ENCODE measurements around the gene SLC38A6. TPM values are rescaled to one million over a fixed set of nuclear protein-coding genes. Genes with fewer than 3 reads are reported as not detected.

Gene SLC38A6
- total and polyA plus RNA-seq, 2 experiments from 2014 or later, result 11.9 to 23.2 TPM

DNA sequence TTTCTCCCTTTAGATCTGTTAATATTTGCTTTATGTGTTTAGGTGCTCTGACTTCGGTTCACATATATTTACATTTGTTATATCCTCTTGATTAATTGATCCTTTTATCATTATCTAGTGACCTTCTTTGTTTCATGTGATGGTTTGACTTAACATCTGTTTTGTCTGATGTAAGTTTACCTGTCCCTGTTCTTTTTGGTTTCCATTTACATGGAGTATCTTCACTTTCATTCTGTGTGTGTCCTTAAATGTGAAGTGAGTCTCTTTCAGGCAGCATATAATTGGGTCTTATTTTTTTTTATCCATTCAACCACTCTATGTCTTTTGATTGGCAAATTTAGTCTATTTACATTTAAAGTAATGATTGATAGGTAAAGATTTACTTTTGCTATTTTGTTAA lies 24.4 kb upstream of the SLC38A6 start (continued):
- TF ChIP-seq REST (IDR thresholded peaks at IDR 0.05; ENCODE audit: unreplicated experiment) (no peak), CREB1 (CRISPR knock-in tag; IDR thresholded peaks at IDR 0.05; ENCODE audit: low read depth) (no peak), ZNF462 (CRISPR knock-in tag; IDR thresholded peaks at IDR 0.05) (no peak), NANOG (IDR thresholded peaks at IDR 0.05; ENCODE audit: borderline replicate concordance) (no peak), EZH2phosphoT487 (IDR thresholded peaks at IDR 0.05; ENCODE audit: unreplicated experiment) (no peak), EZH2 (IDR thresholded peaks at IDR 0.05; ENCODE audit: low read depth, unreplicated experiment) (no peak)

DNA sequence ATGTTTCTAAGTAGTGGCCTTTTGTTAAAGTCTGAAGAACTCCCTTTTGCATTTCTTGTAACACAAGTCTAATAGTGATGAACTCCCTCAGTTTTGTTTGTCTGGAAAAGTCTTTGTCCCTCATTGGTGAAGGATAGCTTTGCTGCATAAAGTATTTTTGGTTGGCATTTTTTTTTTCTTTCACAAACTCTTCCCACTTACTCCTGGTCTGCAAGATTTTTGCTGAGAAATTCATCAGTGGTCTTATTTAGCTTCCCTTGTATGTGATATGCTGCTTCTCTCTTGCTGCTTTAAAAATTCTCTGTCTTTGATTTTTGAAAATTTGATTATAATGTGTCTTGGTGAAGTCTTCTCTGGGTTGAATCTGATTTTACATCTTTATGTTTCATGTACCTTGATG lies 22.9 kb upstream of the SLC38A6 start:
- Mint-ChIP-seq H3K4me1 (no peaks in the 10 kb centered on the region; the same call in 2 of the 3 replicates), H3K27me3 (ENCODE audit: insufficient read depth, low read depth, poor library complexity) (no peaks in the 10 kb centered on the region), H3K9me3 (peaks cover 39% of the 10 kb centered on the region), H3K27ac (no peak overlapping the region), H3K4me3 (no peak overlapping the region), H3K36me3 (ENCODE audit: low read depth) (peaks cover 43% of the 10 kb centered on the region)
- H3K4me1 ChIP-seq (ENCODE audit: insufficient read depth), result no peaks in the 10 kb centered on the region
- peaks cover 3% of the 10 kb centered on the region; the same call in 1 of the 2 replicates for H3K36me3 ChIP-seq (ENCODE audit: insufficient read depth)
- H3K4me3 ChIP-seq, result no peak overlapping the region
- DNase-seq (ENCODE audit: low spot score) (no peak), ATAC-seq (no peak)
- no peaks in the 10 kb centered on the region for H3F3A ChIP-seq (replicated peaks; ENCODE audit: low read depth)
- H3K4me2 ChIP-seq, result no peak overlapping the region
- H3K27ac ChIP-seq (ENCODE audit: low read depth), result no peak overlapping the region
- no peak overlapping the region for H2AFZ ChIP-seq
- H3K9me2 ChIP-seq (ENCODE audit: insufficient read depth), result no peaks in the 10 kb centered on the region
- H3K79me2 ChIP-seq (replicated peaks; ENCODE audit: insufficient read depth), result peaks cover 4% of the 10 kb centered on the region
- H4K20me1 ChIP-seq (replicated peaks; ENCODE audit: insufficient read depth), result no peaks in the 10 kb centered on the region
- H3K27me3 ChIP-seq (ENCODE audit: insufficient read depth), result no peaks in the 10 kb centered on the region
- TF ChIP-seq JUNB (IDR thresholded peaks at IDR 0.05; ENCODE audit: unreplicated experiment) (no peak), ZNF331 (CRISPR knock-in tag; IDR thresholded peaks at IDR 0.05; ENCODE audit: low read depth) (no peak), ZNF114 (CRISPR knock-in tag; IDR thresholded peaks at IDR 0.05) (no peak), EZH2phosphoT487 (IDR thresholded peaks at IDR 0.05; ENCODE audit: unreplicated experiment) (no peak), REST (IDR thresholded peaks at IDR 0.05; ENCODE audit: unreplicated experiment) (no peak), EZH2 (IDR thresholded peaks at IDR 0.05; ENCODE audit: low read depth, unreplicated experiment) (no peak), NANOG (IDR thresholded peaks at IDR 0.05; ENCODE audit: borderline replicate concordance) (no peak)
